GM04503 (cell line): ENCODE results near the gene UNC13D.
"Not testable (repeated sequence)": the region's sequence is repeated elsewhere in the genome, so short reads cannot be mapped to it uniquely, and the experiment has no call there.

ENCODE experiments used
- DNase-seq: peaks from one replicate; pipeline ENCODE4 v3.0.0-alpha.2; 2012; ENCODE audit warnings: low read depth

The UNC13D gene

DNA sequence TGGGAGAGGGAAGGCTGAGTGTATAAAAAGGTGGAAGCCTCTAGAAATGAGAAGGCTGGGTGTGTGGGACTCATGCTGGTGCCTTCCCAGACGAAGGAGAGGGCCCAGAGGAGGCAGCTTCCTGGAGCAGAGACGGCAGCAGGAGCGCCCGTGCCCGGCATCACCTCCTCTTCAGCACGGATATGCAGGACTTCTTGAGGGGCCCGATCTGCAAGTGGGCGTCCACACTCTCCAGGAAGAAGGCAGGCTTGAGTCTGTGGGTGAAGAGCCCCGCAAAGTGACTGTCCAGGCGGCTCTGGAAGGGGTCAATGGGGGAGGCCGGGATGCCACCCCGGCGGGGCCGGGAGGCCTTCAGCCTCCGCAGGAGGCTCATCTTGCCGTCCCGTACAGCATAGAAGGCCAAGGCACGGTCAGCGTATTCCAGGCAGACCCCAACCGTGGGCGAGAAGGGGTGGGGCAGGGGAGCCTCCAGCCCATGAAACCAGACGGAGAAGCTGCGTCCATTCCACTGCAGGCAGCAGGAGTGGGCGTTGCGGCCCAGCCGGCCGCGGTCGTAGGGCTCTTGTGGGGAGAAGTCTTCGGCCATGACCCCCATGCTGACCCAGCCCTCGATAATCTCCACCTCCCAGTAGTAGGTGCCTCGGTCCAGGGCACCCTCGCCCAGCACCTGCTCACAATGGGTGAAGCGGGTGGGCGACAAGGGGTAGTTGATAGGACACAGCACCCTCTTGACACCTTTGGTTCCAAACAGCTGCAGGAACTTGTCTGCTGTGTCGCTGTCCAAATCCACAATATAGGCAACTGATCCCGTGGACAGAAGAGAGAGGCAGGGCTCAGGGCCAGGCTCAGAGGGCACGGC lies 30.3 kb upstream of the UNC13D start:
- DNase-seq = no peak

DNA sequence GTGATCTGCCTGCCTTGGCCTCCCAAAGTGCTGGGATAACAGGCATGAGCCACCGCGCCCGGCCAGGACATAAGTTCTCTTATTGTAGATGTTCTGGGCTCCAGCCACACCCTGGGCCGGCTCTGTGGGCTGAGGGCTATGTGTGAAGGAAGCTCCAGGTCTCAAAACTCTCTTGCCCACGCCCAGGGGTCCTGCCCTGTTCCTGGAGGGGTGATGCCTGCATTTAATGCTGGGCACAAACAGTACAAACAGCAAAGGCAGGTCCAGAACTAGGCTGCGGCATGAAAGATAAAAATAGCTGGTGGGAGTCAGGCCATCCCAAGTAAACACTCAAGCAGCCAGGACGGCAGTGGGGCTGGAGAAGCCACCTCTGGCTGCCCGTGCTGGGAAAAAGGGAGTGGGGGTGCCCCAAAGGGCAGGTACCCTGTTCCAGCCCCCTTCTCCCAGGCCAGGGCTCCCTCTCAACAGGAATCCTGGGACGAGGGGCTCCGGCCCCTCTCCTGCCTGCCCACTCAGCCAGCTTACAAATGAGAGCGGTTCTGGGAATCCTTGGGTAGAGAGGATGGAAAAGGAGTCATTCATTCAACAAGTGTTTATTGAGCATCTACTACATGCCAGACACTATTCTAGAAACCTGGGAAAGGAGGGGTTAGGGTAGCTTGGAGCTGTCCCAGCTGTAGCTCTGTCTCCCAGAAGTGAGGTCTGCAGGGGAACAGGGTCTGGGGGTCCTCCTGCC lies 29.6 kb upstream of the UNC13D start:
- DNase-seq = no peak

DNA sequence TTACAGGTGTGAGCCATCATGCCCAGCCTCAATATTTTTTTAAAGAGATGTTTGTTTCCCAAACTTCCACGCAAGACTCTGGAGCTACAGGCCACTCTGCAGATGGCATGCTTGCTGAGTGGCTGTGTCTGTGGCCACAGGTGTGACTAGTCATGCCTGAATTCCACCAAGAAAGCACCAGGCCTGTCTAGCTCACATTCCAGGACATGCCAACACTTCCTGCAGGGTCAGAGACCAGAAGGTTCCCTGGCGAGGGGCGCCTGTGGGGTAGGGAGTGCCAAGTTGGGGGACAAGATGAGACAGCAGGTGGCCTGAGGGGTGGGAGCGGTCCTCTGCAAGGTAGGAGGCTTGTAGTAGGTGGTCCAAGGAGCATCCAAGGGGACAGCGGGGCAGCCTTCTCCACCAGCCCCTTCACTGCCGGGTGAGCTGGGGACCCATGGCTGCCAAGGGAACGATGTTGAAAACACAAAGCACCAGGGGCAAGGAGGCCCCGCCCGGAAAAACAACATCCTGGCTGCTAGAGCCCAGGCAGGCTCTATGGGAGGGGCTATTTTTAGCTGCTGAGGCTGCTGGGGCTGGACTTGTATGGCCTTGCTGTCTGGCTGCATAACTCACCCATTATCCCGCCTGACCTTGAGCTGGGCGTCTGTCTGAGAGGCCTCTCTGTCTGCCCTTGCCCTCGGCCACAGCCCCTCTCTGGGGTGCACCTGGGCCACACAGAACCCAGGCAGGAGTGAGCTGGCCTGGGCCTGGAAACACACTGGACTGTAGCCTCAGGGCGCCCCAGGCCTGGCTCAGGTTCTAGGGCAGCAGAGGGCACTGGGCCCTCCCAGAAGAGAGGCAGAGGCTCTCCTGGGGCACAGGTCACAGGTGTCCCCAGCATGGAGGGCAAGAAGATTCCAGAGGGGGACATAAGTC lies 28.5 kb upstream of the UNC13D start:
- DNase-seq = no peak

DNA sequence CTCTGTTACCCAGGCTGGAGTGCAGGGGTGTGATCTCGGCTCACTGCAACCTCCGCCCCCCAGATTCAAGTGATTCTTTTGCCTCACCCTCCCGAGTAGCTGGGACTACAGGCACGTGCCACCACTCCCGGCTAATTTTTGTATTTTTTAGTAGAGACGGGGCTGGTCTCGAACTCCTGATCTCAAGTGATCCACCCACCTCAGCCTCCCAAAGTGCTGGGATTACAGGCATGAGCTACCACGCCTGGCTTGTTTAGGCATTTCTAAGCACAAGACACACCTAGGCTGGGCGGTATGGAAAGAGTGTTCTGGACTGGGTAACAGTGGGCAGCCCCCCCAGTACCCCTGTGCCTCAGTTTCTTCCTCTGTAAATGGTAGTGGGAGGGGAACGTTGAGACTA lies 26.0 kb upstream of the UNC13D start:
- DNase-seq = not testable (repeated sequence)

- DNase-seq = no peak
These were observed 25.3 kb upstream of the UNC13D start for GRCh38 chr17:75869282-75870141.

- DNase-seq = not testable (repeated sequence)
These were observed 24.6 kb upstream of the UNC13D start for GRCh38 chr17:75868730-75869281.

- not testable (repeated sequence) for DNase-seq
These were observed 21.4 kb upstream of the UNC13D start for GRCh38 chr17:75865404-75866188.

DNA sequence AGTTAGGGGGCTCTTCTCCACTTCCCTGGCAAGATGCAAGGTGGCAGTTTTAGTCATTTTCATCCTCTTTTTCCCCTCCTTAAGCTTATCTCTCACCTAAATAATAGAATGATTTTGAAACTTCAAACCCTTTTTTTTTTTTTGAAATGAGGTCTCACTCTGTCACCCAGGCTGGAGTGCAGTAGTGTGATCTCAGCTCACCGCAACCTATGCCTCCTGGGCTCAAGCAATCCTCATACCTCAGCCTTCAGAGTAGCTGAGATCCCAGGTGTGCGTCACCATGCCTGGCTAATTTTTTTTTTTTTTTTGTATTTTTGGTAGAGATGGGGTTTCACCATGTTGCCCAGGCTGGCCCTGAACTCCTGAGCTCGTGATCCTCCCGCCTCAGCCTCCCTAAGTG lies 20.7 kb upstream of the UNC13D start:
- DNase-seq = not testable (repeated sequence)

GRCh38 chr17:75864448-75864871 lies 20.3 kb upstream of the UNC13D start:
- no peak for DNase-seq

- DNase-seq = no peak
These were observed 17.7 kb upstream of the UNC13D start for GRCh38 chr17:75861927-75862317.

GRCh38 chr17:75859358-75859757 lies 15.2 kb upstream of the UNC13D start:
- DNase-seq = not testable (repeated sequence)

GRCh38 chr17:75856062-75856756 lies 12.0 kb upstream of the UNC13D start:
- DNase-seq = no peak

DNA sequence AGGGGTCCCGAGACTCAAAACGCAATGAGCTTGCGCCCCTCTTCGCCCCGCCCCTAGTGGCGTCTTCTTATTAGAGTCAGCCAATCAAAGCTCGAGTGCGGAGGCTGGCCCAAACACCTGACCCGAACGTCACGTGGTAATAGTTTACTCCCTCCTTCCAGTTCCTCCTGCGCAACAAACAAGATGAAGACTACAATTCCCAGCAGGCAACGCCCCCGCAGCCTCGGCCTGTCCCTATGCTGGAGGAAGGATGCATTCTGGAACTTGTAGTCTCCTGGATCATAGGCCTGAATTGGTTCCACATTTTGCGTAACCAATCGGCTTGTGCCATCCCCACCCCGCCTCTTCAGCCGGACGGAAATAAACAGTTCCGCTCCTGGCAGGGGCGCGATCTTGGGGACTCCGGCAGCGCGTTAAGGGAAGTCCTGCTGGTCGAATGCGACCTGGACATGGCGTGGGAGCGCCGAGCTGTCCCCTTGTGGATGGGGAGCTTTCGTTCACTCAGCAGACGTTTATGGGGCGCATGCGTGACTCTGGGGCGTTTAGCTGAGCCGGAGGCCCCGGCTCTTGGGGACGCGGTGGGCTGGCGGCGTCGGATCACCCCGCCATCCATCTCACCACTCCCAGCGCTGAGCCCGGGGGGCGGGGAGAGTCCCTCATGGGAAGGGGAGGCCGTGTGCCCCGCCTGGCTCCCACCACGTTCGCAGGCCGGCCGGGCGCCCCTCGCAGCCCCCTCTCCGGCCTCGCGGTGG lies 11.3 kb upstream of the UNC13D start, which contains the start of gene WBP2:
WBP2 (minus strand) TSS at position 26 of the 752 bp plus-strand sequence. CDS start 38 bp downstream, outside the sequence.
- peak; percentile 99 for DNase-seq

DNA sequence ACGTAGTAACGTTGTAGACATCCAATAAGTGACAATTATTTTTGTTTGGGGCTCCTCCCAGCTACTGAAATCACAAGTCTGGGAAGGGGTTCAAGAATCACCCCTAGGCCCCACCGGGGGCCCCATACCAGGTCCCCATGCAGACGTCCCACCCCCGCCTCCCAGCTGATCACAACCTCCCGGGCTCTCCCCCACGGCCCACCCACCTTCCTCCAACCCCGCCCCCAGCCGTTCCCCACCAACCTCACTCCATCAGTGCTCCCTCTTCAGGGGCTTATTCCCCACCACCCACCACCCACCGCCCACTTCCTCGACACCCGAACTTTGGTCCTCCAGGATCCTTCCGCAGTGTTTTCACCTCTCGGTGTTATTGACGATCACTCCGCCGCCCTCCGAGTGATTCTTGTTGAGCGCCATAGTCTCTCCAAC lies 10.7 kb upstream of the UNC13D start:
- no peak for DNase-seq

- DNase-seq = no peak
These were observed 10.0 kb upstream of the UNC13D start for GRCh38 chr17:75854101-75854748.

DNA sequence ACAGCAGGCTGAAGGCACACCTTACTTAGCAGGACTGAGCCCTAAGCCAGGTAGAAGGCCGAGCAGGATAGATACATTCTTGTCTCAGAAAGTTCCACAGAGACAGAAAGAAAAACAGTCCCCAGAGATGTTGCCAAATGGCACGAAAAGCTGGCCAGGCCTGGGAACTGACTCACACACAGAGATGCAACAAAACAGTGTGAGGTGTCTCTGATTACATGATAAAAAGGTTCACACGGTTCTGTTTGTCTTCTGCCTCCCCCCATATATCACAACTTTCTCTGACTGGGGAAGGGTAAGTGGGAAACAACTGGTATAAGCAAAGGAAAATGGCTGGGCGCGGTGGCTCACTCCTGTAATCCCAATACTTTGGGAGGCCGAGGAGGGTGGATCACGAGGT lies 9.2 kb upstream of the UNC13D start:
- no peak for DNase-seq

GRCh38 chr17:75851693-75851991 lies 7.4 kb upstream of the UNC13D start:
- DNase-seq = not testable (repeated sequence)
